Measurements from ENCODE around the gene ALG12. TPM values are rescaled to one million over a fixed set of nuclear protein-coding genes. Genes with fewer than 3 reads are reported as not detected.

The ALG12 gene
- total and polyA plus RNA-seq, 2 of the 8 experiments (the other 6 are each of a cell fraction or from before 2014, with no cell fraction given), result 13.4 to 22.5 TPM

DNA sequence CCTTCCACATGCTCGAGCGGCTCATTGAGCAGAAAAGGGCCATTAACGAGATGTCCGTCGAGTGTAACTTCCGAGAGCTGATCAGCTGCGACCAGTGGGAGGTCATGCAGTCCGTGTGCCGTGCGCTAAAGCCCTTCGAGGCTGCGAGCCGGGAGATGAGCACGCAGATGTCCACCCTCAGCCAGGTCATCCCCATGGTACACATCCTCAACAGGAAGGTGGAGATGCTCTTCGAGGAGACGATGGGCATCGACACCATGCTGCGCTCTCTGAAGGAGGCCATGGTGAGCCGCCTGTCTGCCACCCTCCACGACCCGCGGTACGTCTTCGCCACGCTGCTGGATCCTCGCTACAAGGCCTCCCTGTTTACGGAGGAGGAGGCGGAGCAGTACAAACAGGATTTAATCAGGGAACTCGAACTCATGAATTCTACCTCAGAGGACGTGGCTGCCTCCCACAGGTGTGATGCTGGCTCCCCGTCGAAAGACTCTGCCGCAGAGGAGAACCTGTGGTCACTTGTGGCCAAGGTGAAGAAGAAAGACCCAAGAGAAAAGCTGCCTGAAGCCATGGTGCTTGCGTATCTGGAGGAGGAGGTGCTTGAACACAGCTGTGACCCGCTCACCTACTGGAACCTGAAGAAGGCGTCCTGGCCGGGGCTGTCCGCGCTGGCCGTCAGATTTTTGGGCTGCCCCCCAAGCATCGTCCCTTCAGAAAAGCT lies 31.7 kb downstream of the ALG12 start (continued):
- TF ChIP-seq BRCA1 (IDR thresholded peaks at IDR 0.05; ENCODE audit: low read depth, low read length), result no peak
- TF ChIP-seq BACH1 (IDR thresholded peaks at IDR 0.05; ENCODE audit: low read length), result no peak
- TF ChIP-seq KDM5A (IDR thresholded peaks at IDR 0.05; ENCODE audit: low read length), result no peak
- TF ChIP-seq ZNF274 (IDR thresholded peaks at IDR 0.05; ENCODE audit: borderline replicate concordance, extremely low read depth, low read length), result no peak
- TF ChIP-seq POLR2A (IDR thresholded peaks at IDR 0.05; ENCODE audit: control extremely low read depth in 1 of 2, low read depth in 2 of 2, low read length in 2 of 2), result no peak
- TF ChIP-seq, protein P1, sequence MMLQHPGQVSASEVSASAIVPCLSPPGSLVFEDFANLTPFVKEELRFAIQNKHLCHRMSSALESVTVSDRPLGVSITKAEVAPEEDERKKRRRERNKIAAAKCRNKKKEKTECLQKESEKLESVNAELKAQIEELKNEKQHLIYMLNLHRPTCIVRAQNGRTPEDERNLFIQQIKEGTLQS (IDR thresholded peaks at IDR 0.05; ENCODE audit: insufficient read depth, low read depth, low read length), result no peak
- no peak for TF ChIP-seq SP4 (IDR thresholded peaks at IDR 0.05; ENCODE audit: low read length)

Measured in H1 (cell line).